ENCODE data around the gene ANKRD29. TPM values are rescaled to one million over a fixed set of nuclear protein-coding genes. Genes with fewer than 3 reads are reported as not detected.

Gene ANKRD29
- total RNA-seq, 1 experiment from 2014 or later = 6.9 TPM

DNA sequence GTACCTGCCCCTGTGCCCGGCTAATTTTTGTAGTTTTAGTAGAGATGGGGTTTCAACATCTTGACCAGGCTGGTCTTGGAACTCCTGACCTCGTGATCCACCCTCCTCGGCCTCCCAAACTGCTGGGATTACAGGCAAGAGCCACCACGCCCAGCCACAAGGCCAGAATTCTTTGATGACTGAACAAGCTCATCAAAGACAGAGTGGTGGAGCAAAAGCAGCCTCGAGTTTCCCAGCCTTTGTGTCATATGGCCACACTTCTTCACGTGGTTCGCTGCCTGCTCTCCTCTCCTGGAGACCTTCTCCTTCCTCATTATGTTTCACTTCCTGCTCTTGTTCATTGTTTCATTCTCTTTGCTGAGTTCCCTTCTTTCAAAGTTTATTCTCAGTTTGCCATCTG lies 66.5 kb downstream of the ANKRD29 start:
- no peaks in the 10 kb centered on the region for H3K27me3 Mint-ChIP-seq (ENCODE audit: unreplicated experiment)
- CTCF ChIA-PET = no interaction called here

DNA sequence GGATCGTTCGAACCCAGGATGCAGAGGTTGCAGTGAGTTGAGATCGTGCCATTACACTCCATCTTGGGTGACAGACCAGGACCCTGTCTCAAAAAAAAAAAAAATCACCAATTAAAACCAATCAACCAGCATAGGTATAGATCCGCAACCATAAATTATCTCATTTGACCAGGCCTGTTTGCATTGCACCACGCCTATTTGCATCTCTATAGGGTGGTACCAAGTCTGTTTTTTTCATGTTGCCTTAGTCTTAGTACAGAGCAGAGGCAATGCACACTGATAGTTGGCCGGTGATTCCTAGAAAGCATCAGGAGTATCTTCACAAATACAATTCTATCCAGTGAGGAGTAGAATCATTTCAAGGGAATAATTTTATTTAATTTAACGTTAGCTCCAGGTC lies 67.1 kb downstream of the ANKRD29 start:
- H3K27ac Mint-ChIP-seq (ENCODE audit: unreplicated experiment) = no peak overlapping the region
- TF ChIP-seq, protein P1, sequence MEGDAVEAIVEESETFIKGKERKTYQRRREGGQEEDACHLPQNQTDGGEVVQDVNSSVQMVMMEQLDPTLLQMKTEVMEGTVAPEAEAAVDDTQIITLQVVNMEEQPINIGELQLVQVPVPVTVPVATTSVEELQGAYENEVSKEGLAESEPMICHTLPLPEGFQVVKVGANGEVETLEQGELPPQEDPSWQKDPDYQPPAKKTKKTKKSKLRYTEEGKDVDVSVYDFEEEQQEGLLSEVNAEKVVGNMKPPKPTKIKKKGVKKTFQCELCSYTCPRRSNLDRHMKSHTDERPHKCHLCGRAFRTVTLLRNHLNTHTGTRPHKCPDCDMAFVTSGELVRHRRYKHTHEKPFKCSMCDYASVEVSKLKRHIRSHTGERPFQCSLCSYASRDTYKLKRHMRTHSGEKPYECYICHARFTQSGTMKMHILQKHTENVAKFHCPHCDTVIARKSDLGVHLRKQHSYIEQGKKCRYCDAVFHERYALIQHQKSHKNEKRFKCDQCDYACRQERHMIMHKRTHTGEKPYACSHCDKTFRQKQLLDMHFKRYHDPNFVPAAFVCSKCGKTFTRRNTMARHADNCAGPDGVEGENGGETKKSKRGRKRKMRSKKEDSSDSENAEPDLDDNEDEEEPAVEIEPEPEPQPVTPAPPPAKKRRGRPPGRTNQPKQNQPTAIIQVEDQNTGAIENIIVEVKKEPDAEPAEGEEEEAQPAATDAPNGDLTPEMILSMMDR (IDR thresholded peaks at IDR 0.05; ENCODE audit: unreplicated experiment) = no peak
- no peaks in the 10 kb centered on the region for H3K27me3 Mint-ChIP-seq (ENCODE audit: unreplicated experiment)
- no peak overlapping the region for H3K4me3 Mint-ChIP-seq (ENCODE audit: low read depth, unreplicated experiment)
- H3K36me3 Mint-ChIP-seq (ENCODE audit: insufficient read depth, unreplicated experiment) = peaks cover 8% of the 10 kb centered on the region
- peaks cover 29% of the 10 kb centered on the region for H3K4me1 Mint-ChIP-seq (ENCODE audit: low read depth, unreplicated experiment)
- CTCF ChIA-PET = no interaction called here
- BruUV-seq (replicated peaks) = no TSS peak
- peaks cover 3% of the 10 kb centered on the region for H3K9me3 Mint-ChIP-seq (ENCODE audit: low read depth, unreplicated experiment)
- intact Hi-C loops (cut with micrococcal nuclease; ENCODE audit: unreplicated experiment) = no loop called here
- no peak for DNase-seq

More for the DNA sequence above, 66.5 kb downstream of the ANKRD29 start:
- H3K9me3 Mint-ChIP-seq (ENCODE audit: low read depth, unreplicated experiment) = peaks cover 3% of the 10 kb centered on the region
- TF ChIP-seq, protein P1 (IDR thresholded peaks at IDR 0.05; ENCODE audit: unreplicated experiment) = no peak
- BruUV-seq (replicated peaks) = no TSS peak
- H3K4me3 Mint-ChIP-seq (ENCODE audit: low read depth, unreplicated experiment) = no peak overlapping the region
- peaks cover 8% of the 10 kb centered on the region for H3K36me3 Mint-ChIP-seq (ENCODE audit: insufficient read depth, unreplicated experiment)
- H3K4me1 Mint-ChIP-seq (ENCODE audit: low read depth, unreplicated experiment) = peaks cover 32% of the 10 kb centered on the region
- DNase-seq = no peak
- no peak overlapping the region for H3K27ac Mint-ChIP-seq (ENCODE audit: unreplicated experiment)
- intact Hi-C loops (cut with micrococcal nuclease; ENCODE audit: unreplicated experiment) = no loop called here

DNA sequence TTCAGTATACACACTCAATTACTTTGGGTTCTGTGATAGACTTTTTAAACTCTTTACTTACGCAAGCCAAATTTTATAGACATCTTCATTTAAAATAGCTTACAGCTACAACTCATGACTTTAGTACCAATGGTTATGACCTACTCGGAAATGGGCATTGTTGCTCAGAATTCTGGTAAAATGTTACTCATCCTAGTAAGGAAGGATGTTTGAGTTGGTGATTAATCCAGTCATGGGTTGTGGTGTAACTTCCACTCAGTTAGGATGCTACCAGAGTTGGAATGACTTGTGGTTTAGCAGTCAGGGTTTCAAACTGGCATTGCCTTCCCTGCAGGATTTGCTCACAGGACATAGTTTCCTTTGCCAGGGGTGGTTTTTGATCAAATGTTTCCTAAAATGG lies 69.0 kb downstream of the ANKRD29 start:
- Mint-ChIP-seq H3K9me3 (ENCODE audit: low read depth, unreplicated experiment) (peaks cover 3% of the 10 kb centered on the region), H3K27me3 (ENCODE audit: unreplicated experiment) (no peaks in the 10 kb centered on the region), H3K4me3 (ENCODE audit: low read depth, unreplicated experiment) (no peak overlapping the region), H3K36me3 (ENCODE audit: insufficient read depth, unreplicated experiment) (peaks cover 8% of the 10 kb centered on the region), H3K27ac (ENCODE audit: unreplicated experiment) (peak overlapping the region; percentile 77), H3K4me1 (ENCODE audit: low read depth, unreplicated experiment) (peaks cover 23% of the 10 kb centered on the region)
- BruUV-seq (replicated peaks) = no TSS peak
- CTCF ChIA-PET = no interaction called here
- TF ChIP-seq, protein P1 (IDR thresholded peaks at IDR 0.05; ENCODE audit: unreplicated experiment) = no peak
- DNase-seq = no peak
- intact Hi-C loops (cut with micrococcal nuclease; ENCODE audit: unreplicated experiment) = no loop called here

DNA sequence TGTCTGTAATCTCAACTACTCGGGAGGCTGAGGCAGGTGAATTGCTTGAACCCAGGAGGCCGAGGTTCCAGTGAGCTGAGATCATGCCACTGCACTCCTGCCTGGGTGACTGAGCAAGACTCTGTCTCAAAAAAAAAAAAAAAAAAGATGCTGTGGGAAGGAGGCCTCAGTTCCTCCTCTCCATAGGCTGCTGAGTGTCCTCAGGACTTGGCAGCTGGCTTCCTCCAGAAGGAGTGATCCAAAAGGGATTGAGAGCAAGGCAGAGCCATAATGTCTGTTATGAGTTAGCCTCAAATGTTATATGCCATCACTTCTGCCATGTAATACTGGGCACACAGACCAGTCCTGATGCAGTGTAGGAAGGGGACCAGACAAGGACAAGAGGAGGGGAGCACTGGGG lies 69.8 kb downstream of the ANKRD29 start:
- intact Hi-C loops (cut with micrococcal nuclease; ENCODE audit: unreplicated experiment) = no loop called here
- TF ChIP-seq, protein P1 (IDR thresholded peaks at IDR 0.05; ENCODE audit: unreplicated experiment) = no peak
- no peaks in the 10 kb centered on the region for H3K27me3 Mint-ChIP-seq (ENCODE audit: unreplicated experiment)
- H3K4me3 Mint-ChIP-seq (ENCODE audit: low read depth, unreplicated experiment) = no peak overlapping the region
- peaks cover 8% of the 10 kb centered on the region for H3K36me3 Mint-ChIP-seq (ENCODE audit: insufficient read depth, unreplicated experiment)
- peak overlapping the region; percentile 77 for H3K27ac Mint-ChIP-seq (ENCODE audit: unreplicated experiment)
- H3K4me1 Mint-ChIP-seq (ENCODE audit: low read depth, unreplicated experiment) = peaks cover 23% of the 10 kb centered on the region
- no TSS peak for BruUV-seq (replicated peaks)
- no peak for DNase-seq
- peaks cover 3% of the 10 kb centered on the region for H3K9me3 Mint-ChIP-seq (ENCODE audit: low read depth, unreplicated experiment)
- CTCF ChIA-PET = no interaction called here

Data from Calu3 (cell line).